Epidermal melanocyte (primary cell): Measurements from ENCODE around the gene SEC61A2.
"Not testable (repeated sequence)": the region's sequence is repeated elsewhere in the genome, so short reads cannot be mapped to it uniquely, and the experiment has no call there.

Experiments used
- DNase-seq: peaks from one replicate; pipeline ENCODE4 v3.0.0; 2011; ENCODE audit warnings: low spot score; ENCODE audit not compliant: insufficient read length

Gene SEC61A2

GRCh38 chr10:12160664-12161063 lies 31.2 kb downstream of the SEC61A2 start:
- DNase-seq: no peak

GRCh38 chr10:12162927-12163326 lies 33.5 kb downstream of the SEC61A2 start:
- no peak for DNase-seq

GRCh38 chr10:12164085-12164484 lies 34.6 kb downstream of the SEC61A2 start:
- DNase-seq: no peak

GRCh38 chr10:12165036-12165435 lies 35.6 kb downstream of the SEC61A2 start:
- peak; percentile 61 for DNase-seq

- no peak for DNase-seq
Observed at GRCh38 chr10:12165999-12166775, 36.7 kb downstream of the SEC61A2 start.

- not testable (repeated sequence) for DNase-seq
Observed at GRCh38 chr10:12171512-12171911, 42.0 kb downstream of the SEC61A2 start.

- DNase-seq: no peak
Observed at GRCh38 chr10:12177642-12178041, 48.2 kb downstream of the SEC61A2 start.

GRCh38 chr10:12179606-12180170 lies 50.2 kb downstream of the SEC61A2 start:
- no peak for DNase-seq

- no peak for DNase-seq
Observed at GRCh38 chr10:12180221-12180974, 50.9 kb downstream of the SEC61A2 start.

GRCh38 chr10:12181065-12181775 lies 51.7 kb downstream of the SEC61A2 start:
- no peak for DNase-seq

GRCh38 chr10:12184165-12184564 lies 54.7 kb downstream of the SEC61A2 start:
- DNase-seq: no peak

GRCh38 chr10:12186323-12186722 lies 56.8 kb downstream of the SEC61A2 start:
- DNase-seq: no peak

- DNase-seq: no peak
Observed at GRCh38 chr10:12187321-12187905, 57.9 kb downstream of the SEC61A2 start.

GRCh38 chr10:12188656-12189055 lies 59.2 kb downstream of the SEC61A2 start:
- DNase-seq: no peak

GRCh38 chr10:12189426-12189825 lies 59.9 kb downstream of the SEC61A2 start:
- no peak for DNase-seq

GRCh38 chr10:12191715-12192114 lies 62.2 kb downstream of the SEC61A2 start:
- no peak for DNase-seq

GRCh38 chr10:12193193-12193592 lies 63.7 kb downstream of the SEC61A2 start:
- DNase-seq: no peak

GRCh38 chr10:12194752-12195271 lies 65.3 kb downstream of the SEC61A2 start:
- no peak for DNase-seq

GRCh38 chr10:12195281-12195602 lies 65.8 kb downstream of the SEC61A2 start:
- no peak for DNase-seq

- DNase-seq: peak; percentile 82
Observed at GRCh38 chr10:12195603-12196506, 66.4 kb downstream of the SEC61A2 start, which contains the start of the genes CDC123 and NUDT5. CDC123 (plus strand) TSS chr10:12196188; CDS start chr10:12196246, 58 bp downstream. NUDT5 (minus strand) TSS chr10:12195891; CDS start chr10:12186291, 9,600 bp downstream.
